Dedifferentiated amniotic fluid mesenchymal stem cell (primary cell): Measurements from ENCODE around the gene MEAK7.

ENCODE experiments used
- DNase-seq: peaks from one replicate; pipeline ENCODE4 v3.0.0-alpha.2; 2016; ENCODE audit errors: extremely low spot score

Gene MEAK7

GRCh38 chr16:84466692-84467091, 37.8 kb downstream of the MEAK7 start:
- no peak for DNase-seq

- no peak for DNase-seq
Measured at GRCh38 chr16:84465154-84465553, 39.3 kb downstream of the MEAK7 start.

GRCh38 chr16:84464116-84464515, 40.3 kb downstream of the MEAK7 start:
- no peak for DNase-seq

GRCh38 chr16:84463221-84463620, 41.2 kb downstream of the MEAK7 start:
- DNase-seq, result no peak

- no peak for DNase-seq
Measured at GRCh38 chr16:84462296-84463210, 41.9 kb downstream of the MEAK7 start.

GRCh38 chr16:84461413-84462295, 42.8 kb downstream of the MEAK7 start:
- DNase-seq, result no peak

GRCh38 chr16:84461029-84461412, 43.4 kb downstream of the MEAK7 start:
- DNase-seq, result no peak

GRCh38 chr16:84460406-84461028, 43.9 kb downstream of the MEAK7 start:
- DNase-seq, result no peak

GRCh38 chr16:84459941-84460405, 44.5 kb downstream of the MEAK7 start:
- no peak for DNase-seq

- no peak for DNase-seq
Measured at GRCh38 chr16:84459533-84459894, 44.9 kb downstream of the MEAK7 start.

GRCh38 chr16:84458606-84459532, 45.6 kb downstream of the MEAK7 start:
- no peak for DNase-seq

- no peak for DNase-seq
Measured at GRCh38 chr16:84455031-84455430, 49.4 kb downstream of the MEAK7 start.
